ENCODE measurements around the gene LTBP1. TPM values are rescaled to one million over a fixed set of nuclear protein-coding genes. Genes with fewer than 3 reads are reported as not detected.

Gene LTBP1
- total RNA-seq, 1 donor from 2014 or later: 48.4 TPM

DNA sequence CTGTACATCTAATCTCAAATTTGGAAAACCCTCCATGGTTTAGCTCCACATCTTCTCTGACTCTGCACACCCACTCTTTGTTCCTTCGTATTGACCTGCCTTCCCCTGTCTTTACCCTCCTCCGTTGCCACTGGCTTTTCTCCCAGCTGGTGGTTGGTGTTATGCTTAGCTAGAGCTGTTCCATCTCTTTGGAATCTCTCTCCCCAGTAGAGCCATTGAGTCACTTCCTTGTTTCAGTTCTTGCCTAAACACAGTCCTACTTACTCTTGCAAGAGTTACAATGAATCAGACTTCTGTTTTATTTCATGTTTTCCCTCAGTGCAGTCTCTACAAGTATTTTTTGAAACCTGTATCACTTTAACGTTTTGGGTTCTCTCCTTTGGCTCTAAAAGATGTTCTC is 263.9 kb downstream of the LTBP1 start:
- intact Hi-C loops (cut with DNase I): loop anchor here (10.0 kb wide), 1 partner anchor 66 kb away; no protein-coding TSS in a partner anchor
- H3K36me3 ChIP-seq: no peaks in the 10 kb centered on the region
- TF ChIP-seq, protein P1, sequence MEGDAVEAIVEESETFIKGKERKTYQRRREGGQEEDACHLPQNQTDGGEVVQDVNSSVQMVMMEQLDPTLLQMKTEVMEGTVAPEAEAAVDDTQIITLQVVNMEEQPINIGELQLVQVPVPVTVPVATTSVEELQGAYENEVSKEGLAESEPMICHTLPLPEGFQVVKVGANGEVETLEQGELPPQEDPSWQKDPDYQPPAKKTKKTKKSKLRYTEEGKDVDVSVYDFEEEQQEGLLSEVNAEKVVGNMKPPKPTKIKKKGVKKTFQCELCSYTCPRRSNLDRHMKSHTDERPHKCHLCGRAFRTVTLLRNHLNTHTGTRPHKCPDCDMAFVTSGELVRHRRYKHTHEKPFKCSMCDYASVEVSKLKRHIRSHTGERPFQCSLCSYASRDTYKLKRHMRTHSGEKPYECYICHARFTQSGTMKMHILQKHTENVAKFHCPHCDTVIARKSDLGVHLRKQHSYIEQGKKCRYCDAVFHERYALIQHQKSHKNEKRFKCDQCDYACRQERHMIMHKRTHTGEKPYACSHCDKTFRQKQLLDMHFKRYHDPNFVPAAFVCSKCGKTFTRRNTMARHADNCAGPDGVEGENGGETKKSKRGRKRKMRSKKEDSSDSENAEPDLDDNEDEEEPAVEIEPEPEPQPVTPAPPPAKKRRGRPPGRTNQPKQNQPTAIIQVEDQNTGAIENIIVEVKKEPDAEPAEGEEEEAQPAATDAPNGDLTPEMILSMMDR (IDR thresholded peaks at IDR 0.05): no peak
- TF ChIP-seq POLR2A (IDR thresholded peaks at IDR 0.05) (no peak), POLR2AphosphoS5 (IDR thresholded peaks at IDR 0.05; ENCODE audit: insufficient read depth in 1 of 2, low read depth in 1 of 2) (no peak)
- no peak overlapping the region for H3K4me3 ChIP-seq
- H3K9me3 ChIP-seq: no peaks in the 10 kb centered on the region
- H3K27me3 ChIP-seq: no peaks in the 10 kb centered on the region
- DNase-seq (ENCODE audit: extremely low spot score in 2 of 2): no peak
- peaks cover 41% of the 10 kb centered on the region for H3K4me1 ChIP-seq
- H3K27ac ChIP-seq: peak overlapping the region; percentile 25

DNA sequence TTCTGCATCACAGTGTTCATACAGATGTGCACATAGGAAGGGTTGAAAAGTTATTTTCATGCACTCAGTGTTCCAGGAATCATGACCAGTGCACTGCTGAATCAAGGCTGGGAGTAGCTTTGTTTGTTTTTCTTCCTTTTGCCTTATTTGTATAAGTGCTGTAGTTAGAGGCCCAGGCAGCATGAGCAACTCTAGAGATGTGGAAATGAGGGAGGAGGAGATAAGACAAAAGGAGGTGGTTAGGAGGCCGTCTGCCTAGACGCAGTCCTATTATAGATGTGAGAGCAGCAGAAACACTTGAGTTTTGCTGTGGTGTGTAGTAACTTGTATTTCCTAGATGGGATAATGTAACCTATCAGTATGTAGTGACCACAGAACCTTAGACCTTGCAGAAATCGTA is 265.4 kb downstream of the LTBP1 start:
- DNase-seq (ENCODE audit: extremely low spot score in 2 of 2): no peak
- Histone ChIP-seq H3K9me3 (no peaks in the 10 kb centered on the region), H3K27ac (peak overlapping the region; percentile 18), H3K4me3 (no peak overlapping the region), H3K27me3 (no peaks in the 10 kb centered on the region), H3K36me3 (no peaks in the 10 kb centered on the region), H3K4me1 (peaks cover 46% of the 10 kb centered on the region)
- TF ChIP-seq POLR2AphosphoS5 (IDR thresholded peaks at IDR 0.05; ENCODE audit: insufficient read depth in 1 of 2, low read depth in 1 of 2) (no peak), POLR2A (IDR thresholded peaks at IDR 0.05) (no peak)
- TF ChIP-seq, protein P1 (IDR thresholded peaks at IDR 0.05): no peak
- intact Hi-C loops (cut with DNase I): loop anchor here (10.0 kb wide), 1 partner anchor 67 kb away; no protein-coding TSS in a partner anchor

DNA sequence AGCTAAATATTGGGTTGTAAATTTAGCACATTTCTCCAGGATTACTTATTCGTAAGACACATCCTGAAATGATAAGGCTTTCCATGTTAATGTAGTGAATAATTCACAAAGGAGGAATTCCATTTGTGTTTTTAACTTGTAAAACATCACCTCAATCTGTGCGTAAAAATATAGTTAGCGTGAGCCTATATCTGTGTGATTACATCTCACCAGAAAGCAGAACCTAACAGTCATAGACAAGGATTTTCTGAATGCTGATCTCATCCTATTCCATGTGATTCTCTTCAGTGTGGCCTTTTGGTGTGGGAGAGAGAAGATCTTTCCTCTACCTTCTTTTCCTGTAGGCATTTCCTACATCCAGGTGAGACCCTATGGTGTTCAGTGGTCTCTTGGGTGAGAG is 266.5 kb downstream of the LTBP1 start:
- H3K4me3 ChIP-seq: no peak overlapping the region
- no peaks in the 10 kb centered on the region for H3K9me3 ChIP-seq
- no peak for DNase-seq (ENCODE audit: extremely low spot score in 2 of 2)
- no peaks in the 10 kb centered on the region for H3K36me3 ChIP-seq
- H3K27ac ChIP-seq: no peak overlapping the region
- peaks cover 47% of the 10 kb centered on the region for H3K4me1 ChIP-seq
- intact Hi-C loops (cut with DNase I): loop anchor here (10.0 kb wide), 1 partner anchor 68 kb away; no protein-coding TSS in a partner anchor
- no peak for TF ChIP-seq POLR2A (IDR thresholded peaks at IDR 0.05)
- no peak for TF ChIP-seq POLR2AphosphoS5 (IDR thresholded peaks at IDR 0.05; ENCODE audit: insufficient read depth in 1 of 2, low read depth in 1 of 2)
- TF ChIP-seq, protein P1 (IDR thresholded peaks at IDR 0.05): no peak
- no peaks in the 10 kb centered on the region for H3K27me3 ChIP-seq

DNA sequence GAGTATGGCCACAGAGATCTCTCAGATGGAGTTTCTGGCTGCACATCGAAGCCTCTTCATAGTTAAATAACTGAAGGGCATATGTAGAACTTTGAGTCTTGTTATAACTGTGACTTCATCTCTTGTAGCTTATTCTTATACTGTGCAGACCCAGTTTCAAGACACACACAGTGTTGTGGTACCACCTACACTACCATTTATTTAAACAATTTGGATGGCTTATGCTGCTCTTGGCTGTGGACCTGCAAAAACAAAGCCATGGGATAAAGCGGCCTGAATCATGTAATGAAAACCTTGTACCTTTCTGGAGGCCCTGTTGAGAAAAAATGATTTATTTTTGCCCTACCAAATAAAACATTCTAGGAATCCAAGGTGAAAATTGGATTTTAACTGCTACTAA is 266.9 kb downstream of the LTBP1 start:
- Histone ChIP-seq H3K4me1 (peaks cover 47% of the 10 kb centered on the region), H3K27ac (no peak overlapping the region), H3K4me3 (no peak overlapping the region), H3K27me3 (no peaks in the 10 kb centered on the region), H3K9me3 (no peaks in the 10 kb centered on the region), H3K36me3 (no peaks in the 10 kb centered on the region)
- DNase-seq (ENCODE audit: extremely low spot score in 2 of 2): no peak
- TF ChIP-seq, protein P1 (IDR thresholded peaks at IDR 0.05): no peak
- TF ChIP-seq POLR2AphosphoS5 (IDR thresholded peaks at IDR 0.05; ENCODE audit: insufficient read depth in 1 of 2, low read depth in 1 of 2) (no peak), POLR2A (IDR thresholded peaks at IDR 0.05) (no peak)
- intact Hi-C loops (cut with DNase I): loop anchor here (10.0 kb wide), 1 partner anchor 69 kb away; no protein-coding TSS in a partner anchor

DNA sequence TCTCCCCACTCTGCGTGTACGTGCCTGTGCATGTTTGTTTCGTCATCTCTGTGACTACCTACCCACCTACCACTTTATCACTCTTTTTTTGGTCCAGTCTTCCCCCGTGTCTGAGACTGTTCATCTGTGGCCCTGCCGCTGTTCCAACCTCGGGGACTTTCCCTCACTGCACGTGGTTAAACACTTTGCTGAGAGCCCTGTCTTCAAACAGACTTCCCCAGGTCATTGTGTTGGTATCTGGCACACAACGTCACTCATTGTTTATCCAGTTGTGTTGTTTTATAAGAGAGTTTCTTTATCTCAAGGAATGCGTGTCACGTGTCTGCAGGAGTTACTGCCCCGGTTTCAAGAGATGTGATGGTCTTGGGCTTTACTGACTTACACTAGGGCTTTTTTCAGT is 267.7 kb downstream of the LTBP1 start:
- Histone ChIP-seq H3K4me1 (peaks cover 47% of the 10 kb centered on the region), H3K27me3 (no peaks in the 10 kb centered on the region), H3K4me3 (no peak overlapping the region), H3K27ac (peak overlapping the region; percentile 14), H3K9me3 (no peaks in the 10 kb centered on the region), H3K36me3 (no peaks in the 10 kb centered on the region)
- no peak for DNase-seq (ENCODE audit: extremely low spot score in 2 of 2)
- TF ChIP-seq, protein P1 (IDR thresholded peaks at IDR 0.05): no peak
- no peak for TF ChIP-seq POLR2A (IDR thresholded peaks at IDR 0.05)
- TF ChIP-seq POLR2AphosphoS5 (IDR thresholded peaks at IDR 0.05; ENCODE audit: insufficient read depth in 1 of 2, low read depth in 1 of 2): no peak
- intact Hi-C loops (cut with DNase I): loop anchor here (10.0 kb wide), 1 partner anchor 70 kb away; no protein-coding TSS in a partner anchor

All from vagina (tissue), 2 donors.